ENCODE measurements around the gene PPFIBP2. TPM values are rescaled to one million over a fixed set of nuclear protein-coding genes. Genes with fewer than 3 reads are reported as not detected.

The PPFIBP2 gene
- total RNA-seq, 4 donors from 2014 or later = 7.5 to 12.5 (median 10.0) TPM

GRCh38 chr11:7692426-7692825 lies 178.6 kb downstream of the PPFIBP2 start:
- no peaks in the 10 kb centered on the region for H3K4me1 ChIP-seq
- H3K27ac ChIP-seq (replicated peaks in 1 of 4) = no peak overlapping the region
- H3K27me3 ChIP-seq = peaks cover 0 to 19% (median 0%) of the 10 kb centered on the region in 4 donors
- no peak overlapping the region for H3K4me3 ChIP-seq
- WGBS = 90% methylated on average over 3 of the region's 3 CpGs
- DNase-seq (ENCODE audit: extremely low spot score) = no peak
- no peaks in the 10 kb centered on the region for H3K9me3 ChIP-seq
- no peaks in the 10 kb centered on the region for H3K36me3 ChIP-seq
- TF ChIP-seq POLR2A (IDR thresholded peaks at IDR 0.05; ENCODE audit: low read depth) = no peak
- TF ChIP-seq CTCF (IDR thresholded peaks at IDR 0.05) = no peak
- TF ChIP-seq EP300 (IDR thresholded peaks at IDR 0.05) = no peak
- TF ChIP-seq POLR2AphosphoS5 (IDR thresholded peaks at IDR 0.05) = no peak
- intact Hi-C loops (cut with DNase I) = loop anchor here (10.0 kb wide), 1 partner anchor 598 kb away; no protein-coding TSS in a partner anchor

- TF ChIP-seq CTCF (IDR thresholded peaks at IDR 0.05) = no peak
- TF ChIP-seq EP300 (IDR thresholded peaks at IDR 0.05) = no peak
- no peak for TF ChIP-seq POLR2A (IDR thresholded peaks at IDR 0.05; ENCODE audit: low read depth)
- TF ChIP-seq POLR2AphosphoS5 (IDR thresholded peaks at IDR 0.05) = no peak
- Histone ChIP-seq H3K27me3 (peaks cover 0 to 19% (median 0%) of the 10 kb centered on the region in 4 donors), H3K27ac (replicated peaks in 1 of 4) (no peak overlapping the region), H3K36me3 (no peaks in the 10 kb centered on the region), H3K9me3 (no peaks in the 10 kb centered on the region), H3K4me3 (peak overlapping the region in 1 of 4 donors; percentile 34), H3K4me1 (no peaks in the 10 kb centered on the region)
- DNase-seq (ENCODE audit: extremely low spot score) = no peak
- intact Hi-C loops (cut with DNase I) = loop anchor here (10.0 kb wide), 1 partner anchor 599 kb away; no protein-coding TSS in a partner anchor
- 92% methylated on average over 3 of the region's 3 CpGs for WGBS
Measured at GRCh38 chr11:7694235-7694634, 180.4 kb downstream of the PPFIBP2 start.

GRCh38 chr11:7696424-7696823 lies 182.6 kb downstream of the PPFIBP2 start:
- WGBS = 75% methylated on average over 5 of the region's 5 CpGs
- TF ChIP-seq POLR2AphosphoS5 (IDR thresholded peaks at IDR 0.05) (no peak), CTCF (IDR thresholded peaks at IDR 0.05) (no peak), POLR2A (IDR thresholded peaks at IDR 0.05; ENCODE audit: low read depth) (no peak), EP300 (IDR thresholded peaks at IDR 0.05) (no peak)
- DNase-seq (ENCODE audit: extremely low spot score) = no peak
- H3K27ac ChIP-seq (replicated peaks in 1 of 4) = no peak overlapping the region
- intact Hi-C loops (cut with DNase I) = loop anchor here (10.0 kb wide), 1 partner anchor 602 kb away; no protein-coding TSS in a partner anchor
- no peaks in the 10 kb centered on the region for H3K4me1 ChIP-seq
- H3K36me3 ChIP-seq = no peaks in the 10 kb centered on the region
- no peaks in the 10 kb centered on the region for H3K9me3 ChIP-seq
- peaks cover 0 to 19% (median 0%) of the 10 kb centered on the region in 4 donors for H3K27me3 ChIP-seq
- H3K4me3 ChIP-seq = no peak overlapping the region

Other genes starting within 250 kb of the PPFIBP2 start
- 10 to 100 TPM in 1 of 4 donors, 1 to 10 TPM in 3; 5.6 to 10.8 (median 7.7) TPM for gene OLFML1, start 28.5 kb upstream of the PPFIBP2 start, total RNA-seq
- 1 to 10 TPM; 2.2 to 4.2 (median 2.6) TPM for gene CYB5R2, start 159.5 kb downstream of the PPFIBP2 start, total RNA-seq
- gene OVCH2, start 192.5 kb downstream of the PPFIBP2 start, total RNA-seq = not detected

All from esophagus muscularis mucosa (tissue), 4 donors.